HG03558 (cell line): ENCODE data around the gene ITGA3.

Experiments used
- ATAC-seq: cut with Tn5 transposase; IDR thresholded peaks from one replicate; pipeline ENCODE4 v1.9.1; 2021; ENCODE audit warnings: moderate number of reproducible peaks; ENCODE audit not compliant: unreplicated experiment; ENCODE audit errors: extremely low read depth

ITGA3 gene

DNA sequence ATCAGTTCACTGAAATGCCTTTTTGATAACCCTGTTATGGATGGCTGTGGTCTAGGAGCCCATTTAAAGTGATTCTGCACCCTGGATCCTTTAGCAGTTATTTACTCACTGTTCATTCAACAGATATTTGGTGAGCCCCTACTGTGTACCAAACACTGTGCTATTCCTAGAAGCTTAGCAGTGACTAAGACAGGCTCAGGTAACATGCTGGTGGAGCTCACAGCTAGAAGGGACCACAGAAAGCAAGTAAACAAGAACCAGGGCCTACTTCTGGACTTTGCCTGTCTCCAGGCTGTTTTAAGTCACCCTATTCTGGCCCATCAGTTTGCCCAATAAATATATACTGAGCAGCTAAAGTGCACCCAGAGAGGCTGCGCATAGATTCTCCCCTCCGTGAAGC lies 11.1 kb downstream of the ITGA3 start:
- no peak for ATAC-seq

DNA sequence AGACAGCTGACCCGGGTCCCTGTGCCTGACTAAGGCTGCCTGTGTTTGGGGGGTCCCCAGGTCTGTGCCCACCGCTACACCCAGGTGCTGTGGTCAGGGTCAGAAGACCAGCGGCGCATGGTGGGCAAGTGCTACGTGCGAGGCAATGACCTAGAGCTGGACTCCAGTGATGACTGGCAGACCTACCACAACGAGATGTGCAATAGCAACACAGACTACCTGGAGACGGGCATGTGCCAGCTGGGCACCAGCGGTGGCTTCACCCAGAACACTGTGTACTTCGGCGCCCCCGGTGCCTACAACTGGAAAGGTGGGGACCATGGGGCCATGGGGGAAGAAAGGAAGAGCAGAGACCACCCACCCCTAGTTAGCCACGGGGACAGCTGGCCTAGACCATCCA lies 12.1 kb downstream of the ITGA3 start:
- no peak for ATAC-seq

DNA sequence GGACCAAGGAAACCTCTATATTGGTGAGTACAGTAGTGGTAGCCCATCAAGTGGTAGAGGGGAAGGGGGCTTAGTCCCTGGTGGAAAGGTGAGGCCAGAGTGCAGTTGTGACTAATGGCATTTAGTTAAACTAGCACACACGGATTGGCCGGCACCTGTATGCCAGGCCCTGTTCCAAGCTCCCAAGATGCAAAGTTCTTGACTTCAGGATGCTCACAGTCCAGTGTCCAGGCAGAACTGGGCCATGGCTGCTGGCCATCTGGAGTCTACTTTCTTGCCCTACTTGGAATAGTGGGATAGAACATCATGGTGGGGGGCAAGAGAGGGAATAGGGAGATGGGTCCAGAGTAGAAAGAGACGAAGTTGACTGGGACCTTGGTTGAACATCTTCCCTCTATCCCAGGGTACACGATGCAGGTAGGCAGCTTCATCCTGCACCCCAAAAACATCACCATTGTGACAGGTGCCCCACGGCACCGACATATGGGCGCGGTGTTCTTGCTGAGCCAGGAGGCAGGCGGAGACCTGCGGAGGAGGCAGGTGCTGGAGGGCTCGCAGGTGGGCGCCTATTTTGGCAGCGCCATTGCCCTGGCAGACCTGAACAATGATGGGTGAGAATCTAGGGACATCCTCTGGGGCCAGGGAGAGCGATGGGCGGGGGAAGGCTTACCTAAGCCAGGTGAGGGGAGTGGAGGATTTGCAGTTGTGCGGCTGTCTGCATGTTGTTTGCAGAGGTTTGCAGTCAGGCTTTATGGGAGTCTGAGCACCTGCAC lies 15.2 kb downstream of the ITGA3 start:
- no peak for ATAC-seq

GRCh38 chr17:50071692-50072091 lies 15.8 kb downstream of the ITGA3 start:
- ATAC-seq = no peak

DNA sequence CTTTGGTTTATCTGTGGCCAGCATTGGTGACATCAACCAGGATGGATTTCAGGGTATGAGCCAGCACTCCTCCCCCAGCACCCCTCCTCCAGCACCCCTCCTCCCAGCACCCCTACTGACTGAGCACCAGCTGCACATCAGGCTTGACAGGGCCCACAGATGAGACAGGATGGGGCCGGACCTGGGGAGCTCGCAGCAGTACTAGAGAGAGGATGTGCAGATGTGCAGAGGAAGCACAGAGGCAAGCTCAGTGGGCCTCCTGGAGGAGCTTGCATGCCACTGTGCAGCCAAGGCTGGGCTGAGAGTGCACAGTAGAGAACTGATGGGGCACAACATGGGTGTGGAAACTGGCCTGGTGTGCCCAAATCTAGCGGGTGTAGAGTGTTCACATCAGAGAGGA lies 16.2 kb downstream of the ITGA3 start:
- no peak for ATAC-seq

GRCh38 chr17:50072925-50073324 lies 17.0 kb downstream of the ITGA3 start:
- ATAC-seq = no peak

DNA sequence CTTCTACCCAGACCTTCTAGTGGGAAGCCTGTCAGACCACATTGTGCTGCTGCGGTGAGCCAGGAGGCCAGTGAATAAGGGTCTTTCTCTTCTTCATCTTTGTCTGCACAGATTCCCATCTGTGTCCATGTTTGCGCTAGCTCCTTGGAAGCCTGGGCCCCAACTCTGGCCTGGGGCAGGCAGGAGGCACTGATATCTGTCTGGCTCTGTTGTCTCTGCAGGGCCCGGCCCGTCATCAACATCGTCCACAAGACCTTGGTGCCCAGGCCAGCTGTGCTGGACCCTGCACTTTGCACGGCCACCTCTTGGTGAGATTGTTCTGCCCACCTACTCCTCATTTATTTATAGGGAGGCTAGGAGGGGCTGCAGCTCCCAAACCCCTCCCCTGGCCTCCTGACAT lies 18.3 kb downstream of the ITGA3 start:
- no peak for ATAC-seq

- ATAC-seq = no peak
Observed at GRCh38 chr17:50075446-50076032, 19.6 kb downstream of the ITGA3 start.

DNA sequence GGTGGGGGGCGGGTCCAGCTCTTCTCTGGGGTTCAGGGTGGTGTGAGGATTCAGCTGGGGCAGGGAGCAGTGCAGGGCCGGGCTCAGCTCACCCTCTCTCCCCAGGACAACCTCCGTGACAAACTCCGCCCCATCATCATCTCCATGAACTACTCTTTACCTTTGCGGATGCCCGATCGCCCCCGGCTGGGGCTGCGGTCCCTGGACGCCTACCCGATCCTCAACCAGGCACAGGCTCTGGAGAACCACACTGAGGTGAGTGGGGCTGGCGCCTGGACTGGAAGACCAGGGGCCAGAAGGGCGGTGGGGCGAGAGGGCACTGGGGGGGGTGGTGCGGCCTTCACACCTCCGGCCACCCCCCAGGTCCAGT lies 20.3 kb downstream of the ITGA3 start:
- no peak for ATAC-seq

DNA sequence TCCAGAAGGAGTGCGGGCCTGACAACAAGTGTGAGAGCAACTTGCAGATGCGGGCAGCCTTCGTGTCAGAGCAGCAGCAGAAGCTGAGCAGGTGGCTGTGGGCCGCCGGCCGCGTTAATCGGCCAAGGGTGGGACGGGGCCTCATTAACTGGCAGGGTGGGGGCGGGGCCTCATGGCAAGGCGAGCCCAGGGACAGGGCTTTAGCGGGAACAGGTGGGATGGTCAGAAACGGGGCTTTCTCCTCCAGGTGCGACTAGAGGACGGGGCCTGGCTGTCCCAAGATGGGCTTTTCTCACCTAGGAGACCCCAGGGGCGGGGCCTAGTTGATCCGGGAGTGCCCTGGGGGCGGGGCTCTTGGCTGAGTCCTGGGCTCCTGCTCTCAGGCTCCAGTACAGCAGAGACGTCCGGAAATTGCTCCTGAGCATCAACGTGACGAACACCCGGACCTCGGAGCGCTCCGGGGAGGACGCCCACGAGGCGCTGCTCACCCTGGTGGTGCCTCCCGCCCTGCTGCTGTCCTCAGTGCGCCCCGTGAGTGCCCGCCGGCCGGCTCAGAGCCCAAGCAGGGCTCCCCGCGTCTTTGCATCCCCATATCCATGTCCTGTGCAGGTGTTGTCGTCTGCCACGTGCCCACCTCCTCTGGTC lies 20.8 kb downstream of the ITGA3 start:
- ATAC-seq = no peak

- no peak for ATAC-seq
Observed at GRCh38 chr17:50078430-50078829, 22.5 kb downstream of the ITGA3 start.

GRCh38 chr17:50079334-50080095 lies 23.6 kb downstream of the ITGA3 start:
- no peak for ATAC-seq

- ATAC-seq = no peak
Observed at GRCh38 chr17:50080096-50080480, 24.2 kb downstream of the ITGA3 start.

DNA sequence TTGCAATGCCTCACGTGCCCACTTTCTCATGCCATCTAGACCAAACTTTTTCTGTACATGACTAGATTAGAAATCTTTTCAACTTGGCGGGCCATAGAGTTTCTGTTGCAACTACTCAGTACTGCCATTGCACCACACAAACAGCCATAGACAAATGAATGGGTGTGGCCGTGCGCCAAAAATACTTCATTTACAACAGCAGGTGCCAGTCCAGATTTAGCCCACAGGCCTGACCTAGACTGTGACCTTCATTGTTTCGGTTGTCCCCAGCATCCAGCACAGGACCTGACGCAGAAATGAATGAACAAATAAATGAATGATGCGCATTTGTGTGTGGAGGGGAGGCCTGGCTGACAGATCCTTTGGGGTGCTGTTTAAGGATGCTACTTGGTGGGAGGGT lies 24.9 kb downstream of the ITGA3 start:
- no peak for ATAC-seq

- no peak for ATAC-seq
Observed at GRCh38 chr17:50081757-50082156, 25.8 kb downstream of the ITGA3 start.

GRCh38 chr17:50087246-50087911 lies 31.5 kb downstream of the ITGA3 start:
- no peak for ATAC-seq

- ATAC-seq = no peak
Observed at GRCh38 chr17:50087912-50088405, 32.0 kb downstream of the ITGA3 start.

GRCh38 chr17:50088952-50089825 lies 33.3 kb downstream of the ITGA3 start:
- ATAC-seq = no peak

- no peak for ATAC-seq
Observed at GRCh38 chr17:50090071-50090470, 34.2 kb downstream of the ITGA3 start.
